ENCODE data around the gene HRG. TPM values are rescaled to one million over a fixed set of nuclear protein-coding genes. Genes with fewer than 3 reads are reported as not detected.

Gene HRG
- total and polyA plus RNA-seq, 2 experiments from 2014 or later, result not detected

- ATAC-seq, result no peak
- Histone ChIP-seq H2AFZ (no peak overlapping the region), H4K20me1 (replicated peaks; ENCODE audit: insufficient read depth) (no peaks in the 10 kb centered on the region)
Observed at GRCh38 chr3:186670155-186670554, 4.3 kb downstream of the HRG start.

More at GRCh38 chr3:186670155-186670554, 4.3 kb downstream of the HRG start:
- H3K9me3 Mint-ChIP-seq, result no peaks in the 10 kb centered on the region; the same call in 2 of the 3 replicates
- Histone ChIP-seq H3K4me2 (no peak overlapping the region), H3K36me3 (ENCODE audit: insufficient read depth) (no peaks in the 10 kb centered on the region; the same call in 1 of the 2 replicates), H3K4me3 (no peak overlapping the region), H3K27me3 (ENCODE audit: insufficient read depth) (no peaks in the 10 kb centered on the region), H3K27ac (ENCODE audit: low read depth) (no peak overlapping the region), H3F3A (replicated peaks; ENCODE audit: low read depth) (no peaks in the 10 kb centered on the region), H3K9me2 (ENCODE audit: insufficient read depth) (peaks cover 25% of the 10 kb centered on the region), H3K4me1 (ENCODE audit: insufficient read depth) (peaks cover 15% of the 10 kb centered on the region), H3K79me2 (replicated peaks; ENCODE audit: insufficient read depth) (no peaks in the 10 kb centered on the region)
- no peak for DNase-seq (ENCODE audit: low spot score)
- no peaks in the 10 kb centered on the region for H3K36me3 Mint-ChIP-seq (ENCODE audit: low read depth)
- TF ChIP-seq EZH2phosphoT487 (IDR thresholded peaks at IDR 0.05; ENCODE audit: unreplicated experiment) (no peak), EZH2 (IDR thresholded peaks at IDR 0.05; ENCODE audit: low read depth, unreplicated experiment) (no peak), STAT1 (IDR thresholded peaks at IDR 0.05; ENCODE audit: unreplicated experiment) (no peak), JUNB (IDR thresholded peaks at IDR 0.05; ENCODE audit: unreplicated experiment) (no peak), ZNF331 (CRISPR knock-in tag; IDR thresholded peaks at IDR 0.05; ENCODE audit: low read depth) (no peak), ZNF114 (CRISPR knock-in tag; IDR thresholded peaks at IDR 0.05) (no peak), CREB1 (CRISPR knock-in tag; IDR thresholded peaks at IDR 0.05; ENCODE audit: low read depth) (no peak), POLR2AphosphoS5 (IDR thresholded peaks at IDR 0.05; ENCODE audit: low read depth) (no peak), ETS1 (IDR thresholded peaks at IDR 0.05) (no peak), NANOG (IDR thresholded peaks at IDR 0.05; ENCODE audit: borderline replicate concordance) (no peak), REST (IDR thresholded peaks at IDR 0.05; ENCODE audit: unreplicated experiment) (no peak)
- TF ChIP-seq, protein P1, sequence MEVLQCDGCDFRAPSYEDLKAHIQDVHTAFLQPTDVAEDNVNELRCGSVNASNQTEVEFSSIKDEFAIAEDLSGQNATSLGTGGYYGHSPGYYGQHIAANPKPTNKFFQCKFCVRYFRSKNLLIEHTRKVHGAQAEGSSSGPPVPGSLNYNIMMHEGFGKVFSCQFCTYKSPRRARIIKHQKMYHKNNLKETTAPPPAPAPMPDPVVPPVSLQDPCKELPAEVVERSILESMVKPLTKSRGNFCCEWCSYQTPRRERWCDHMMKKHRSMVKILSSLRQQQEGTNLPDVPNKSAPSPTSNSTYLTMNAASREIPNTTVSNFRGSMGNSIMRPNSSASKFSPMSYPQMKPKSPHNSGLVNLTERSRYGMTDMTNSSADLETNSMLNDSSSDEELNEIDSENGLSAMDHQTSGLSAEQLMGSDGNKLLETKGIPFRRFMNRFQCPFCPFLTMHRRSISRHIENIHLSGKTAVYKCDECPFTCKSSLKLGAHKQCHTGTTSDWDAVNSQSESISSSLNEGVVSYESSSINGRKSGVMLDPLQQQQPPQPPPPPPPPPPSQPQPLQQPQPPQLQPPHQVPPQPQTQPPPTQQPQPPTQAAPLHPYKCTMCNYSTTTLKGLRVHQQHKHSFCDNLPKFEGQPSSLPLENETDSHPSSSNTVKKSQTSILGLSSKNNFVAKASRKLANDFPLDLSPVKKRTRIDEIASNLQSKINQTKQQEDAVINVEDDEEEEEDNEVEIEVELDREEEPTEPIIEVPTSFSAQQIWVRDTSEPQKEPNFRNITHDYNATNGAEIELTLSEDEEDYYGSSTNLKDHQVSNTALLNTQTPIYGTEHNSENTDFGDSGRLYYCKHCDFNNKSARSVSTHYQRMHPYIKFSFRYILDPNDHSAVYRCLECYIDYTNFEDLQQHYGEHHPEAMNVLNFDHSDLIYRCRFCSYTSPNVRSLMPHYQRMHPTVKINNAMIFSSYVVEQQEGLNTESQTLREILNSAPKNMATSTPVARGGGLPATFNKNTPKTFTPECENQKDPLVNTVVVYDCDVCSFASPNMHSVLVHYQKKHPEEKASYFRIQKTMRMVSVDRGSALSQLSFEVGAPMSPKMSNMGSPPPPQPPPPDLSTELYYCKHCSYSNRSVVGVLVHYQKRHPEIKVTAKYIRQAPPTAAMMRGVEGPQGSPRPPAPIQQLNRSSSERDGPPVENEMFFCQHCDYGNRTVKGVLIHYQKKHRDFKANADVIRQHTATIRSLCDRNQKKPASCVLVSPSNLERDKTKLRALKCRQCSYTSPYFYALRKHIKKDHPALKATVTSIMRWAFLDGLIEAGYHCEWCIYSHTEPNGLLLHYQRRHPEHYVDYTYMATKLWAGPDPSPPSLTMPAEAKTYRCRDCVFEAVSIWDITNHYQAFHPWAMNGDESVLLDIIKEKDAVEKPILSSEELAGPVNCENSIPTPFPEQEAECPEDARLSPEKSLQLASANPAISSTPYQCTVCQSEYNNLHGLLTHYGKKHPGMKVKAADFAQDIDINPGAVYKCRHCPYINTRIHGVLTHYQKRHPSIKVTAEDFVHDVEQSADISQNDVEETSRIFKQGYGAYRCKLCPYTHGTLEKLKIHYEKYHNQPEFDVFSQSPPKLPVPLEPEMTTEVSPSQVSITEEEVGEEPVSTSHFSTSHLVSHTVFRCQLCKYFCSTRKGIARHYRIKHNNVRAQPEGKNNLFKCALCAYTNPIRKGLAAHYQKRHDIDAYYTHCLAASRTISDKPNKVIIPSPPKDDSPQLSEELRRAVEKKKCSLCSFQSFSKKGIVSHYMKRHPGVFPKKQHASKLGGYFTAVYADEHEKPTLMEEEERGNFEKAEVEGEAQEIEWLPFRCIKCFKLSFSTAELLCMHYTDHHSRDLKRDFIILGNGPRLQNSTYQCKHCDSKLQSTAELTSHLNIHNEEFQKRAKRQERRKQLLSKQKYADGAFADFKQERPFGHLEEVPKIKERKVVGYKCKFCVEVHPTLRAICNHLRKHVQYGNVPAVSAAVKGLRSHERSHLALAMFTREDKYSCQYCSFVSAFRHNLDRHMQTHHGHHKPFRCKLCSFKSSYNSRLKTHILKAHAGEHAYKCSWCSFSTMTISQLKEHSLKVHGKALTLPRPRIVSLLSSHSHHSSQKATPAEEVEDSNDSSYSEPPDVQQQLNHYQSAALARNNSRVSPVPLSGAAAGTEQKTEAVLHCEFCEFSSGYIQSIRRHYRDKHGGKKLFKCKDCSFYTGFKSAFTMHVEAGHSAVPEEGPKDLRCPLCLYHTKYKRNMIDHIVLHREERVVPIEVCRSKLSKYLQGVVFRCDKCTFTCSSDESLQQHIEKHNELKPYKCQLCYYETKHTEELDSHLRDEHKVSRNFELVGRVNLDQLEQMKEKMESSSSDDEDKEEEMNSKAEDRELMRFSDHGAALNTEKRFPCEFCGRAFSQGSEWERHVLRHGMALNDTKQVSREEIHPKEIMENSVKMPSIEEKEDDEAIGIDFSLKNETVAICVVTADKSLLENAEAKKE (CRISPR knock-in tag; IDR thresholded peaks at IDR 0.05), result no peak
- TF ChIP-seq, protein P2, sequence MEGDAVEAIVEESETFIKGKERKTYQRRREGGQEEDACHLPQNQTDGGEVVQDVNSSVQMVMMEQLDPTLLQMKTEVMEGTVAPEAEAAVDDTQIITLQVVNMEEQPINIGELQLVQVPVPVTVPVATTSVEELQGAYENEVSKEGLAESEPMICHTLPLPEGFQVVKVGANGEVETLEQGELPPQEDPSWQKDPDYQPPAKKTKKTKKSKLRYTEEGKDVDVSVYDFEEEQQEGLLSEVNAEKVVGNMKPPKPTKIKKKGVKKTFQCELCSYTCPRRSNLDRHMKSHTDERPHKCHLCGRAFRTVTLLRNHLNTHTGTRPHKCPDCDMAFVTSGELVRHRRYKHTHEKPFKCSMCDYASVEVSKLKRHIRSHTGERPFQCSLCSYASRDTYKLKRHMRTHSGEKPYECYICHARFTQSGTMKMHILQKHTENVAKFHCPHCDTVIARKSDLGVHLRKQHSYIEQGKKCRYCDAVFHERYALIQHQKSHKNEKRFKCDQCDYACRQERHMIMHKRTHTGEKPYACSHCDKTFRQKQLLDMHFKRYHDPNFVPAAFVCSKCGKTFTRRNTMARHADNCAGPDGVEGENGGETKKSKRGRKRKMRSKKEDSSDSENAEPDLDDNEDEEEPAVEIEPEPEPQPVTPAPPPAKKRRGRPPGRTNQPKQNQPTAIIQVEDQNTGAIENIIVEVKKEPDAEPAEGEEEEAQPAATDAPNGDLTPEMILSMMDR (conservative IDR thresholded peaks at IDR 0.05; ENCODE audit: low read depth in 2 of 2), result no peak
- H3K4me3 Mint-ChIP-seq, result no peak overlapping the region
- H3K4me1 Mint-ChIP-seq, result peaks cover 18% of the 10 kb centered on the region
- H3K27me3 Mint-ChIP-seq (ENCODE audit: insufficient read depth, low read depth, poor library complexity), result peaks cover 5% of the 10 kb centered on the region
- no peak overlapping the region for H3K27ac Mint-ChIP-seq

Data from GM23338 (cell line).